ENCODE results near the gene KRTAP12-3.

KRTAP12-3 gene

GRCh38 chr21:44702973-44703730, 45.4 kb downstream of the KRTAP12-3 start:
- DNase-seq (ENCODE audit: low spot score), result no peak

- DNase-seq (ENCODE audit: low spot score), result no peak
Measured at GRCh38 chr21:44703731-44704635, 46.3 kb downstream of the KRTAP12-3 start.

GRCh38 chr21:44704636-44705001, 46.9 kb downstream of the KRTAP12-3 start:
- no peak for DNase-seq (ENCODE audit: low spot score)

- peak; percentile 46 for DNase-seq (ENCODE audit: low spot score)
Measured at GRCh38 chr21:44706026-44706705, 48.4 kb downstream of the KRTAP12-3 start.

GRCh38 chr21:44706706-44707581, 49.2 kb downstream of the KRTAP12-3 start:
- DNase-seq (ENCODE audit: low spot score), result no peak

Data from putamen (tissue), 1 donor.